ENCODE data around the gene ANKRD40.

ANKRD40 gene

DNA sequence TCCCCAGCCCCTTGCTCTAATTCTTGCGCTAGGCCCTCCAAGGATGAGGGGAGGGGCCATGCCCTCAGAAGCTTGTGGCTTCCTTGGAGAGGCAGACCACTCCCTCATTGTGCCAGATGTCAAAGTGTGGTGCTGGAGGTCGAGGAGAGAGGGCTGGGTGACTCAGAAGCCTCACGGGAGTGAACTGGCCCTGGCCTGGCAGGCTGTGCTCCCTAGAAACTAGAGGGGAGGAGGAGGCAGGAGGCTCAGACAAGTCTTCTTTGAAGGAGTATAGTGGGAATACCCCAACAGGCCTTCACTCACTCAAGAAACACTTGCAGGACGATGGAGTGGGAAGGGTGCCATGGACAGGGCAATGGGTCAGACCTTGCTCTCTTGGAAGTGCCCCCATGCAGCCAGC lies 18.5 kb downstream of the ANKRD40 start:
- TF ChIP-seq YY1 (IDR thresholded peaks at IDR 0.05; ENCODE audit: insufficient read depth, insufficient read length) (no peak), ZNF274 (IDR thresholded peaks at IDR 0.05; ENCODE audit: low read depth, low read length) (no peak), SUZ12 (IDR thresholded peaks at IDR 0.05; ENCODE audit: extremely low read depth, insufficient read depth, insufficient read length) (no peak)
- Histone ChIP-seq H3K36me3 (ENCODE audit: insufficient read depth, insufficient read length, low read length) (peaks cover 26% of the 10 kb centered on the region), H3K27me3 (ENCODE audit: insufficient read depth, insufficient read length) (no peaks in the 10 kb centered on the region), H3K9ac (ENCODE audit: insufficient read length, low read depth) (no peak overlapping the region), H3K4me3 (ENCODE audit: insufficient read length, low read depth) (no peak overlapping the region), H3K4me1 (ENCODE audit: insufficient read depth, insufficient read length) (peaks cover 32% of the 10 kb centered on the region), H3K9me3 (ENCODE audit: insufficient read depth, low read length) (no peaks in the 10 kb centered on the region)
- DNase-seq (ENCODE audit: low read depth, low spot score) = no peak

DNA sequence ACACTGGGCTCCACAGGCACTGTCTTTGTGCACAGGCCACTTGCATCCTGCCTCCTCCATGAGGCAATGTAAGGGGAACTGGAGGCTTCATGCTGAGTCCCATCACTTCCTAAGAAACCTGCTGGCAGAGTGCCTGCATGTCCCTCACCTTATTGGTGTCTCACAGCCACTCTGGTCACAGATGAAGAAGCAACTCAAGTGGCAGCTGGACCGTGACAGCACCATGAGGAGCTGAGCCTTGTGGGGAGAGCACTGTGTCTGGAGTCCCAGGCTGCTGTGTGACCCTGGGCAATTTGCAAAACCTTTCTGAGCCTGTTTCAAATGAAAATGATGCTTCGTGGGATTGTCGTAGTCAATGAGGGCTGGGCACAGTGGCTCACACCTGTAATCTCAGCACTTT lies 19.5 kb downstream of the ANKRD40 start:
- peaks cover 34% of the 10 kb centered on the region for H3K4me1 ChIP-seq (ENCODE audit: insufficient read depth, insufficient read length)
- H3K36me3 ChIP-seq (ENCODE audit: insufficient read depth, insufficient read length, low read length) = peaks cover 18% of the 10 kb centered on the region
- TF ChIP-seq SUZ12 (IDR thresholded peaks at IDR 0.05; ENCODE audit: extremely low read depth, insufficient read depth, insufficient read length) = no peak
- no peak for TF ChIP-seq YY1 (IDR thresholded peaks at IDR 0.05; ENCODE audit: insufficient read depth, insufficient read length)
- no peak for TF ChIP-seq ZNF274 (IDR thresholded peaks at IDR 0.05; ENCODE audit: low read depth, low read length)
- H3K9ac ChIP-seq (ENCODE audit: insufficient read length, low read depth) = no peak overlapping the region
- no peaks in the 10 kb centered on the region for H3K27me3 ChIP-seq (ENCODE audit: insufficient read depth, insufficient read length)
- H3K9me3 ChIP-seq (ENCODE audit: insufficient read depth, low read length) = no peaks in the 10 kb centered on the region
- no peak overlapping the region for H3K4me3 ChIP-seq (ENCODE audit: insufficient read length, low read depth)
- DNase-seq (ENCODE audit: low read depth, low spot score) = no peak

DNA sequence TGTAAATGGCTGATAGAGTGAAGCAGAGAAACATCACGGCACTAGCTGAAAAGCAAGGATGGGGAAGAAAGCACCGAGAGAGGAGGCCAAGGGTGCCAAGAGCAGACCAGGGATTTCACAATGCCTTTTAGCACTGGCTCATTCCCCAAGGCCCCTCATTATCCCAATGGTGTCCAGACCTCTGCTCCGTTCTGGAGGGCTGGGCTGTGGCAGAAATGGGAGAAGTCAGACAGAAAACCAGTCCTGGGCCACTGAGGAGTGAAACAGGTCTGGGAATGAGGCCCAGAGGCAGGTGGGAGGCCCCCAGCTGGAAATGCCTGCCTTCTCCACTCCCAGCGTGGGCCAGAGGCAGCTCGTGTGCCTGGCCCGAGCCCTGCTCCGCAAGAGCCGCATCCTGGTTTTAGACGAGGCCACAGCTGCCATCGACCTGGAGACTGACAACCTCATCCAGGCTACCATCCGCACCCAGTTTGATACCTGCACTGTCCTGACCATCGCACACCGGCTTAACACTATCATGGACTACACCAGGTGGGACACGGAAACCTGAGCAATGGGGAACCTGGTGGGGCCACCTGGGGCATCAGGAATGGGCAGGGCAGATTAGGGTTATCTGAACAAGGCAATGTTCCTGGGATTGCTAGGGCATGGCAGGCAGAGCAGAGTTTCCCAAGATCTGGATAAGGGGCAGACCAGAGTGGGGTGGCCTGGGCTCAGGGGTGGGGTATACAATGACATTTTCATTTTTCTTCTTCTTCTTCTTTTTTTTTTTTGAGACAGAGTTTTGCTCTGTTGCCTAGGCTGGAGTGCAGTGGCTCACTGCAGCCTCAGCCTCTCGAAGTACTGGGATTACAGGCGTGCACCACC lies 20.3 kb downstream of the ANKRD40 start:
- DNase-seq (ENCODE audit: low read depth, low spot score) = no peak
- Histone ChIP-seq H3K27me3 (ENCODE audit: insufficient read depth, insufficient read length) (no peaks in the 10 kb centered on the region), H3K4me3 (ENCODE audit: insufficient read length, low read depth) (no peak overlapping the region), H3K4me1 (ENCODE audit: insufficient read depth, insufficient read length) (peaks cover 35% of the 10 kb centered on the region), H3K9me3 (ENCODE audit: insufficient read depth, low read length) (no peaks in the 10 kb centered on the region), H3K36me3 (ENCODE audit: insufficient read depth, insufficient read length, low read length) (peaks cover 10% of the 10 kb centered on the region), H3K9ac (ENCODE audit: insufficient read length, low read depth) (no peak overlapping the region)
- TF ChIP-seq SUZ12 (IDR thresholded peaks at IDR 0.05; ENCODE audit: extremely low read depth, insufficient read depth, insufficient read length) (no peak), YY1 (IDR thresholded peaks at IDR 0.05; ENCODE audit: insufficient read depth, insufficient read length) (no peak), ZNF274 (IDR thresholded peaks at IDR 0.05; ENCODE audit: low read depth, low read length) (no peak)

DNA sequence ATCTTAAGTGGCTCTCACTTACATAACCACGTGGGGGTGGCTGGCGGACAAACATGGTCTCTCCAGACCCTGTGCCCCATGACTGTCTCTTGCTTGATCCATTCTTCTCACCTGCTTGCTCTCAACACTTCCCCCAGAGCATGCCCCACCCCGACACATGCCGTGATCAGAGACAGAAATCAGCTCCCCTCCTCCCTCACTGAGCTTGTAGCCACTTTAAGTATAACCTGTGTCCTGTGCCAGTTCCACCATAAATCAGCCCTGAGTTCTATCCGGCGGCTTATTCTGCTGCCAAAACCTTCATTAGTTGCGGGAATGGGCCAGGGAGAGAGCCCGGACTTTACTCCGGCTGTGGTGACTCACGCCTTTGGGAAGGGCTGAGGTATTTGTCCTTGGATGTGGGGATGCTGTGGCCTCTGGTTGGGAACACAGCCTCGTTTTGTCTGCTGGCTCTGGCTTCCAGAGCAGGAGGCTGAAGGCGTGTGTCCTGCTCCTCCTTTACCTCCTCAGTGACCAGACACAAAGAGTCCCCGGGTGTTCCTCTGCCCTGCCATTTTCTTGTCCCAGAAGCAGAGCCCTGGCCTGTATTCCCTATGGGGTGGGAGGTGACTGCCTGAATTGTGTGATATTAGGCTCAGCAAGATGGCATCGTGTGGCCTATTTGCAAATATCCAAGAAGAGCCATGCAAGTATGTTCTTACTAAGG lies 21.1 kb downstream of the ANKRD40 start:
- no peak for TF ChIP-seq YY1 (IDR thresholded peaks at IDR 0.05; ENCODE audit: insufficient read depth, insufficient read length)
- Histone ChIP-seq H3K36me3 (ENCODE audit: insufficient read depth, insufficient read length, low read length) (peaks cover 3% of the 10 kb centered on the region), H3K4me3 (ENCODE audit: insufficient read length, low read depth) (no peak overlapping the region), H3K27me3 (ENCODE audit: insufficient read depth, insufficient read length) (no peaks in the 10 kb centered on the region), H3K4me1 (ENCODE audit: insufficient read depth, insufficient read length) (peaks cover 35% of the 10 kb centered on the region), H3K9me3 (ENCODE audit: insufficient read depth, low read length) (no peaks in the 10 kb centered on the region), H3K9ac (ENCODE audit: insufficient read length, low read depth) (no peak overlapping the region)
- DNase-seq (ENCODE audit: low read depth, low spot score) = no peak

DNA sequence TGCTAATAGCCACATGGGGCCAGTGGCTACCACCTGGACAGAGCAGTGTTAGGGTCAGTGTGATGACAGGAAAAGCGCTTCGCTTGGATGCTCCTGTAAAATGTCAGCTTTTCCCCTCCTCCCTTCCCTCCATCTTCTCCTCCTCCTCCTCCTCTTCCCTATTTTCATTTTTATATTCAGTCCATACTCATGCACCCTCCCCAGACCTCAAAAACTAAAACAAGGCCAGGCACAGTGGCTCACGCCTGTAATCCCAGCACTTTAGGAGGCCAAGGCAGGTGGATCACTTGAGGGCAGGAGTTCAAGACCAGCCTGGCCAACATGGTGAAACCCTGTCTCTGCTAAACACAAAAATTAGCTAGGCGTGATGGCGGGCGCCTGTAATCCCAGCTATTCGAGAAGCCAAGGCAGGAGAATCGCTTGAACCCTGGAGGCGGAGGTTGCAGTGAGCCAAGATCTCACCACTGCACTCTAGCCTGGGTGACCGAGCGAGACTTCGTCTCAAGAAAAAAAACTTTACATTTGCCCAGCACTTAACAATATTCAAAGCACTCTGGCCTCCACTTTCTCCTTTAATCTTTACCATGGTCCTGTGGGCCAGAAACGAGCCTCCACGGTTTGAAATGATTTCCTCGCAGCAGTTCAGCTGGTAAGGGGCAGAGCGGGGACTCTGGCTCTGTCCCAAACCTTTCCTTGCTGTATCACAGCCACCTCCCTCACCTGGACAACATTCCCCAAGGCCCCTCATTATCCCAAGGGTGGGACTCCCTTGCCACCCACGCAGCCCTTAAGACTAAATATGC lies 21.8 kb downstream of the ANKRD40 start:
- Histone ChIP-seq H3K9ac (ENCODE audit: insufficient read length, low read depth) (no peak overlapping the region), H3K9me3 (ENCODE audit: insufficient read depth, low read length) (no peaks in the 10 kb centered on the region), H3K4me1 (ENCODE audit: insufficient read depth, insufficient read length) (peaks cover 34% of the 10 kb centered on the region), H3K27me3 (ENCODE audit: insufficient read depth, insufficient read length) (no peaks in the 10 kb centered on the region), H3K4me3 (ENCODE audit: insufficient read length, low read depth) (no peak overlapping the region), H3K36me3 (ENCODE audit: insufficient read depth, insufficient read length, low read length) (no peaks in the 10 kb centered on the region)
- TF ChIP-seq SUZ12 (IDR thresholded peaks at IDR 0.05; ENCODE audit: extremely low read depth, insufficient read depth, insufficient read length) (no peak), ZNF274 (IDR thresholded peaks at IDR 0.05; ENCODE audit: low read depth, low read length) (no peak), YY1 (IDR thresholded peaks at IDR 0.05; ENCODE audit: insufficient read depth, insufficient read length) (no peak)
- no peak for DNase-seq (ENCODE audit: low read depth, low spot score)

DNA sequence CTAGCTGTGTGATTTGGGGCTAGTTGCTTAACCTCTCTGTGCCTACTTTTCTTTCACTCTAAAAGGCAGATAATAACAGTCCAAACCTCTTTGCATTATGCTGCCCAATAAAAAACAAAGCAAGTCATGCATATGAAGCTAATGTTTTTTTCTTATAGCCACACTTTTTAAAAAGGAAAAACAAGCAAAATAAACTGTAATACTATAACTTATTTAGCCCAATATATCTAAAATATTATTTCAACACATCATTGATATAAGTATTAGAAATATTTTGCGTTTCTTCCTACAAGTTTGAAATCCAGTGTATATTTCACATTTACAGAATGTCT lies 22.4 kb downstream of the ANKRD40 start:
- no peaks in the 10 kb centered on the region for H3K9me3 ChIP-seq (ENCODE audit: insufficient read depth, low read length)
- H3K9ac ChIP-seq (ENCODE audit: insufficient read length, low read depth) = no peak overlapping the region
- H3K36me3 ChIP-seq (ENCODE audit: insufficient read depth, insufficient read length, low read length) = no peaks in the 10 kb centered on the region
- no peak for DNase-seq (ENCODE audit: low read depth, low spot score)
- no peaks in the 10 kb centered on the region for H3K27me3 ChIP-seq (ENCODE audit: insufficient read depth, insufficient read length)
- H3K4me1 ChIP-seq (ENCODE audit: insufficient read depth, insufficient read length) = peaks cover 28% of the 10 kb centered on the region
- TF ChIP-seq ZNF274 (IDR thresholded peaks at IDR 0.05; ENCODE audit: low read depth, low read length) = no peak
- TF ChIP-seq SUZ12 (IDR thresholded peaks at IDR 0.05; ENCODE audit: extremely low read depth, insufficient read depth, insufficient read length) = no peak
- no peak for TF ChIP-seq YY1 (IDR thresholded peaks at IDR 0.05; ENCODE audit: insufficient read depth, insufficient read length)
- H3K4me3 ChIP-seq (ENCODE audit: insufficient read length, low read depth) = no peak overlapping the region
